A549 treated with dexamethasone at 1 μM for 4 hours (cell line): ENCODE measurements around the gene STARD10. TPM values are rescaled to one million over a fixed set of nuclear protein-coding genes. Genes with fewer than 3 reads are reported as not detected.

Experiments used
- total RNA-seq: library from RNA; stranded (reverse); fragments of 200-300 nt; extraction: Qiagen RNA extraction; gene quantifications from 5 replicates; pipeline ENCODE4 v1.2.3, GENCODE V29; 2022

Gene STARD10
- 13.0 to 19.3 TPM (median 16.2 TPM) in 5 replicates for total RNA-seq

GRCh38 chr11:72793425-72794367 lies at the start of gene STARD10:
STARD10 (minus strand) TSS chr11:72794047; CDS start chr11:72781181, 12,866 bp downstream.

GRCh38 chr11:72814286-72815109 lies 20.7 kb upstream of the STARD10 start, which contains the start of gene ATG16L2:
ATG16L2 (plus strand) TSS chr11:72814411; CDS start chr11:72814446, 35 bp downstream.

GRCh38 chr11:72752088-72752914 lies 41.5 kb downstream of the STARD10 start, which contains the start of gene ARAP1:
ARAP1 (minus strand) TSS chr11:72752408; CDS start chr11:72727128, 25,280 bp downstream.

Other genes with a start within 250 kb of the STARD10 start
- 1.6 to 2.7 TPM (median 2.3 TPM) in 5 replicates for gene PDE2A, start 119.6 kb downstream of the STARD10 start, total RNA-seq
- 18.1 to 29.3 TPM (median 25.3 TPM) in 5 replicates for gene ARAP1, start 41.6 kb downstream of the STARD10 start, total RNA-seq
- gene ATG16L2, start 20.4 kb upstream of the STARD10 start, total RNA-seq, result 1.7 to 3.5 TPM (median 3.1 TPM) in 5 replicates